Stimulated activated CD4-positive, alpha-beta T cell treated with anti-CD3 and anti-CD28 coated beads, Interleukin-12 subunit alpha, Interleukin-12 subunit beta, amount 100 ng/mL, for 48 hours (primary cell): ENCODE measurements around the gene IGF2BP3.

Experiments used
- DNase-seq, 3 donors: peaks; one replicate each; pipeline ENCODE4 v3.0.0-alpha.2; 2020; ENCODE audit warnings: low read depth in 2 of 3, low spot score in 1 of 3

Gene IGF2BP3

DNA sequence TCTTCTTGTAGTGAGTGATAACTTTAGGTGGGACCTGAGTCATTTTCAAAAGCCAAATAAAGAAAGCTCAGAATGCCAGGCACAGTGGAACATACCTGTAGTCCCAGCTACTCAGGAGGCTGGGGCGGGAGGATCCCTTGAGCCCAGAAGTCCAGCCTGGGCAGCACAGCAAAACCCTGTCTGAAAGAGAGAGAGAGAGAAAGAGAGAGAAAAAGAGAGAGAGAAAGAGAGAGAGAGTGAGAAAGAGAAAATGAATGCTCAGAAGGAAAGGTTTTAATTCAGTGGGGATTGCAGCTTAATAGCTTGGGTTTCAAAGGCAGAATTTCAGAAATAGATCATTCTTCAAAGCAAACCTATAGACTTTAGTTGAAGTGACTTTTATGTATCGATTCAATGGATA lies 198.0 kb downstream of the IGF2BP3 start:
- no peak for DNase-seq

DNA sequence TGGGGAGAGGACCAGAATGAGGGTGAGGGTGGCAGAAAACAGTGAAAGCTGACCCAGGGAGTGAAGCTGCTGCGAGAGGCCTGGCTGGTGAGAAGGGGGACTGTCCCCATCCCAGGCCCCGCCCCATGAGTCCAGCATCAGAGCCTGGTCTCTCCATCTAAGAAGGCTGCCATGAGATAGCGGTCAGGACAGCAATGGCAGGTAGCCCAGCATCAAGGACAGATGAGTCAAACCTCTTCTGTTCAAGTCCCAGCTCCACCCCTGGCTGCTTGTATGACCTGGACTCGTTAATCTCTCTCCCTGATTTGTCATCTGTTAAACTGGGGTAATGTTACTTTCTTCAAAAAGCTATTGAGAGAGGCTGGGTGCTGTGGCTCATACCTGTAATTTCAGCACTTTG lies 201.5 kb downstream of the IGF2BP3 start:
- DNase-seq: no peak

DNA sequence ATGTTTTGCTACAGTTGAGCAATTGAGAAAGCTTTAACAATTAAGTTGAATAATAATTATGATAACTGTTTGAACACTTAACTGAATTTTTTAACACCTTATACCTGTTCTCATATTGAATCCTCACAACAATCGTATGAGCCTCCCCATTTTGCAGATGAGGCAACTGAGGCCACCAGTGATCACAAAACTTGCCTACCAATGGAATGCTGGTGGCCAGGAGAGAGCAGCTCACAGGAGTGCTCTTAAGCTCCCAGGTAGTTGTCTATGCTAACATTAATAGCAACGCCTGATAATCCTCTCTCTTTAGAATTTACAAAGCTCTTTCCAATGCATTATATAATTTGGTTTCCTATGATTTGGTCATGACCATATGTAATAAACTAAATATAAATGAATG lies 202.1 kb downstream of the IGF2BP3 start:
- no peak for DNase-seq

DNA sequence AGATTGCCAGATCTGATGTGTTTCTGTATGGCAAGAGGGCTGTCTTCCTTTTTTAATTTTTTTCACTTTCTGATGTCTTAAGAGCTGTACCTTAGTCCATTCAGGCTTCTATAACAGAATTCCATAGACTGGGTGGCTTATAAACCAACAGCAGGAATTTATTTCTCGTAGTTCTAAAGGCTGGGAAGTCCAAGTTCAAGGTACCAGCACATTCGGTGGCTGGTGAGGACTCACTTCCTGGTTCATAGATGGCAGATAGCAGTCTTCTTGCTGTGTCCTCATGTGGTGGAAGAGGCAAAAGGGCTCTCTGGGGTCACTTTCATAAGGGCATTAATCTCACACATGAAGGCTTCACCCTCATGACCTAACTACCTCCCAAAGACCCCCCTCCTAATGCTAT lies 202.9 kb downstream of the IGF2BP3 start:
- no peak for DNase-seq

DNA sequence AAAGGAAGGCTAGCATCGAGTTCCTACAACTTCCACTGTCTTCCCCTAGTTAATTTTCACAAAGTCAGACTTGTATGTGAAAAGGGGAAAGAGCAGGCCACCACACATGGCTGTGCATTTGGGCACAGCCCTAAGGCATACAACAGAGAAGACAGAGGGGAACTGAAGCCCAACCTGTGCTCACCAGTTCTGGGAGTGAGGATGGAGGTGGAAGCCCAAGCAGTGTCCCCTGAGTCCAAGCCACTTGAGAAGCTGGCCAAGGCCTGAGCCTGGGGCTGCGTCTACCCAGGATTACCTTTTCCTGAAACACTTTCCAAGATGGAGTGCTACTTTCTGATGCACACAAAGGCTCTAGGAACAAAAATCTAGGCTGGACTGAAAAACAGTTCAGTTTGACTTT lies 203.4 kb downstream of the IGF2BP3 start:
- no peak for DNase-seq

DNA sequence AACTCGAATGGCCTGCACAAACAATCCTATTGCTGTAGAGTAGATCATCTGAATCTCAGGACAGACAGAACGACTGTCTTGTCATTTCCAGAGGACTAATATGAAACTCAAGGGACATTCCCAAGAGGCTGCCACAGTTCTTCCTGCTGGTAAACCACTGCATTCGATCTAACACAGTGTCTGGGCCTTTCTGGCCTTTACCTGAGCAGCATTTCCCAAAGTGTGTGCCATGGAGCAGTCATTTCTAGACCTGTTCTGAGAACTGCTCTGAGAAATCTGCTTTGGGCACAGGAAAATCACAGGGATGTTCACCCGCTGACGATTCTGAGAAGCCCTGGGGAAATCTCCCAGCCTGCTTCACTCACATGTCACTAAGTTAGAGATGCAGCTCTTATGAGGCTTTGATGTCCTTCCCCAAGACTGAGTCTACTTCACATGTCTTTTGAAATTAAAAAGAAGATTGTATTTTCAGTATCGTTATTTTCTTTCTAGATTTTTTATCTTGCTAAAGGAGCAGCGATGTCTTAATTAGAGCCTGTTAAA lies 205.3 kb downstream of the IGF2BP3 start:
- DNase-seq: no peak

DNA sequence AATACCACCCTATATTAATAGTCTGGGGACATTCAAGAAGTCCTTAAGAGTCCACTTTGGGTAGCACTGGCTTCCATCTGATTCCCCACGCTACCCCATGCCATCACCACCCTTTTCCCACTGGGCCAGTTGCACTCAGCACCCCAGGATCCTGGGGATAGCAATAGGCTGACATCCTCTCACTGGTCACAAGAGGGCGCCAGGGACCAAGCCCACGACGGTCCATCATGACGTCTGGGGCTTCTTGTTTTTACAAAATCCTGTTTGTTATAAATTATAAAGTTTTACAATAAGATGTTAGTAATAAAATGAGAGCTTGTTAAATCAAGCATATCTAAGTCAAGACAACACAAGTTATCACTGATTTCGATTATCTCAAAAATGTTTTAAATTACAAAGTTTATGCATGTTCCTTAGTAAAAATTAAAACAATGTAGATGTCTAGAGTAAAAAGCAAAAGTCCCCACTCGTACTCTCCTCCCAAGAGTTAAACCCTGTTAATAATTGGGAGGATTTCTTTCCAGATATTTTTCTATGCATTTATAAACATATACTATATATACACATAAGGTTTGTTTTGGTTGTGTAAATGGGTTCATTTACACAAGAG lies 208.3 kb downstream of the IGF2BP3 start:
- peak; percentile 37 to 50 (median 38) for DNase-seq

DNA sequence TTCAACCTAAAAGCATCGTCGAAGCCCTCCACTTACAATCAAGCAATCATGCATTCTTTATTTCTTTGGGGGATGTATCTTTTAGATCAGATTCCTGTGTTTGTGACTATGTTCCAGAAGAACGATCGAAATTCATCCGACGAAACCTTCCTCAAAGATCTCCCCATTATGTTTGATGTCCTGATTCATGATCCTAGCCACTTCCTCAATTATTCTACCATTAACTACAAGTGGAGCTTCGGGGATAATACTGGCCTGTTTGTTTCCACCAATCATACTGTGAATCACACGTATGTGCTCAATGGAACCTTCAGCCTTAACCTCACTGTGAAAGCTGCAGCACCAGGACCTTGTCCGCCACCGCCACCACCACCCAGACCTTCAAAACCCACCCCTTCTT lies 209.9 kb downstream of the IGF2BP3 start:
- DNase-seq: no peak
